ENCODE results near the gene HS6ST2. TPM values are rescaled to one million over a fixed set of nuclear protein-coding genes. Genes with fewer than 3 reads are reported as not detected.

Gene HS6ST2
- total and polyA plus RNA-seq, 10 of the 15 experiments (the other 5 are each of a cell fraction or from before 2014, with no cell fraction given), result not detected

DNA sequence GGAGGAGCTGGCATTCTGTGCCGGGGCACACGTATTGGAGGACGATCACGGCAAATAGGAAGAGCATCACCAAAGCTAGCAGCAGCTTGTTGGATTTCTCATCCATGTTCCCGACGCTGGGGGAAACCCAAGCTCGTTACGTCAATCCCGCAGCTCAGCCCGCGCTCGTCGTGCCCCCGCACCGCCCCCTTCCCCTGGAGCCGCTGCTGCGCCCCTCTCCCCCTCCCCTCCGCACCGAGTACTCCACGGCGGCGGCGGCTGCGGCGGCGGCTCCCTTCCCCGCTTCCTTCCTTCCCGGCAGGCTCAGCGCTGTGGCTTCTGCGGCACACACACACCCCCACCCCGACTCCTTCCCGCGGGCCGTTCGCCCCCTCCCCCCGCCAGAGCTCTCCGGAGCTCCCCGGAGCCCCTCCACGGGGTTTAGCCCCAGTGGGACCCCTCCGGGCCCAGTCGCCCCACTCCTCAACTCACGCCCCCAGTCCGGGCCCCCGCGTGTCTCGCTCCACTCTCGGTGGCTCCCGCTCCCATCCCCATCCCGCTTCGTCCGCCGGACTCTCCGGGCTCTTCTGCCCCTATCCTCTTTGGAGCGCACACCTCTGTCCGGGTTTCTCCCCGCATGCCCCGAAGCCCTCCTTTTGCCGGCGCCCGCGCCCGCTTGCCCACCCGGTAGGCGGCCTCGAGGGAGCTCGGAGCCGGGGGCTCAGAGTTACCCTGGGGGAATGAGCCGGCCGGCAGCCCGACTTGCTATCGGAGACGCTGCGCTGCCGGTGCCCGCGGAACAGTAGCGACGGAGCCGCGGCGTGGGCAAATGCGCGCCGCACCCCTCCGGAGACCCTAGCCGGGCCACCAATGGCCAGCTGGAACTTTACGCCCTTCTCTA is 978 bp downstream of the HS6ST2 start:
- Histone ChIP-seq H3K27me3 (replicated peaks in 1 of 2; ENCODE audit: control insufficient read depth in 2 of 2, insufficient read depth in 2 of 2, low read length in 1 of 2) (no peaks in the 10 kb centered on the region), H3K4me3 (no peak overlapping the region), H3K36me3 (ENCODE audit: control insufficient read depth in 2 of 2, insufficient read depth in 2 of 2, low read length in 1 of 2) (no peaks in the 10 kb centered on the region), H3K27ac (ENCODE audit: control insufficient read depth, insufficient read depth) (no peak overlapping the region), H3K9me3 (replicated peaks; ENCODE audit: control insufficient read depth, insufficient read depth, low read length) (no peaks in the 10 kb centered on the region; the same call in 2 of the 3 replicates), H2AFZ (ENCODE audit: control insufficient read depth, low read depth, low read length) (no peak overlapping the region), H4K20me1 (ENCODE audit: control insufficient read depth, insufficient read depth) (no peaks in the 10 kb centered on the region), H3K9ac (ENCODE audit: control insufficient read depth, insufficient read depth, low read length) (no peak overlapping the region), H3K4me2 (ENCODE audit: control insufficient read depth, insufficient read depth) (no peak overlapping the region), H3K4me1 (ENCODE audit: control insufficient read depth, insufficient read depth, low read length) (no peaks in the 10 kb centered on the region), H3K79me2 (ENCODE audit: control insufficient read depth, insufficient read depth, low read length) (no peaks in the 10 kb centered on the region)
- ChIA-PET SMC1A (ENCODE audit: uncharacterized antibody, unreplicated experiment) (interaction anchor here (0.7 kb wide), 1 partner anchor 865 kb away, joined by 3 read pairs; no protein-coding TSS in a partner anchor), CTCF (no interaction called here), POLR2A (no interaction called here), RAD21 (ENCODE audit: unreplicated experiment) (no interaction called here)
- in situ Hi-C loops (cut with MboI), result no loop called here
- FAIRE-seq, result no peak
- no TSS peak for BruUV-seq (replicated peaks)
- intact Hi-C loops (cut with micrococcal nuclease; ENCODE audit: unreplicated experiment), result no loop called here
- DNase-seq (ENCODE audit: low read depth, low spot score), result no peak
- WGBS (ENCODE audit: insufficient coverage, insufficient replicate concordance, low lambda C conversion rate, missing lambda C conversion rate), result 78% methylated on average over 35 of the region's 87 CpGs
- no peak for ATAC-seq
- no peak for TF ChIP-seq GABPA (IDR thresholded peaks at IDR 0.05; ENCODE audit: low read depth)
- TF ChIP-seq ZNF274 (IDR thresholded peaks at IDR 0.05; ENCODE audit: insufficient read depth, insufficient read length), result no peak
- TF ChIP-seq EED (IDR thresholded peaks at IDR 0.05; ENCODE audit: low read depth), result no peak
- TF ChIP-seq HDGF (IDR thresholded peaks at IDR 0.05), result no peak
- TF ChIP-seq, protein P1, sequence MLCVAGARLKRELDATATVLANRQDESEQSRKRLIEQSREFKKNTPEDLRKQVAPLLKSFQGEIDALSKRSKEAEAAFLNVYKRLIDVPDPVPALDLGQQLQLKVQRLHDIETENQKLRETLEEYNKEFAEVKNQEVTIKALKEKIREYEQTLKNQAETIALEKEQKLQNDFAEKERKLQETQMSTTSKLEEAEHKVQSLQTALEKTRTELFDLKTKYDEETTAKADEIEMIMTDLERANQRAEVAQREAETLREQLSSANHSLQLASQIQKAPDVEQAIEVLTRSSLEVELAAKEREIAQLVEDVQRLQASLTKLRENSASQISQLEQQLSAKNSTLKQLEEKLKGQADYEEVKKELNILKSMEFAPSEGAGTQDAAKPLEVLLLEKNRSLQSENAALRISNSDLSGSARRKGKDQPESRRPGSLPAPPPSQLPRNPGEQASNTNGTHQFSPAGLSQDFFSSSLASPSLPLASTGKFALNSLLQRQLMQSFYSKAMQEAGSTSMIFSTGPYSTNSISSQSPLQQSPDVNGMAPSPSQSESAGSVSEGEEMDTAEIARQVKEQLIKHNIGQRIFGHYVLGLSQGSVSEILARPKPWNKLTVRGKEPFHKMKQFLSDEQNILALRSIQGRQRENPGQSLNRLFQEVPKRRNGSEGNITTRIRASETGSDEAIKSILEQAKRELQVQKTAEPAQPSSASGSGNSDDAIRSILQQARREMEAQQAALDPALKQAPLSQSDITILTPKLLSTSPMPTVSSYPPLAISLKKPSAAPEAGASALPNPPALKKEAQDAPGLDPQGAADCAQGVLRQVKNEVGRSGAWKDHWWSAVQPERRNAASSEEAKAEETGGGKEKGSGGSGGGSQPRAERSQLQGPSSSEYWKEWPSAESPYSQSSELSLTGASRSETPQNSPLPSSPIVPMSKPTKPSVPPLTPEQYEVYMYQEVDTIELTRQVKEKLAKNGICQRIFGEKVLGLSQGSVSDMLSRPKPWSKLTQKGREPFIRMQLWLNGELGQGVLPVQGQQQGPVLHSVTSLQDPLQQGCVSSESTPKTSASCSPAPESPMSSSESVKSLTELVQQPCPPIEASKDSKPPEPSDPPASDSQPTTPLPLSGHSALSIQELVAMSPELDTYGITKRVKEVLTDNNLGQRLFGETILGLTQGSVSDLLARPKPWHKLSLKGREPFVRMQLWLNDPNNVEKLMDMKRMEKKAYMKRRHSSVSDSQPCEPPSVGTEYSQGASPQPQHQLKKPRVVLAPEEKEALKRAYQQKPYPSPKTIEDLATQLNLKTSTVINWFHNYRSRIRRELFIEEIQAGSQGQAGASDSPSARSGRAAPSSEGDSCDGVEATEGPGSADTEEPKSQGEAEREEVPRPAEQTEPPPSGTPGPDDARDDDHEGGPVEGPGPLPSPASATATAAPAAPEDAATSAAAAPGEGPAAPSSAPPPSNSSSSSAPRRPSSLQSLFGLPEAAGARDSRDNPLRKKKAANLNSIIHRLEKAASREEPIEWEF (IDR thresholded peaks at IDR 0.05; ENCODE audit: insufficient replicate concordance, low read depth, low read length), result no peak

All from GM12878 (cell line).